Thoracic aorta (tissue), 2 donors: ENCODE measurements around the gene PARD3B. TPM values are rescaled to one million over a fixed set of nuclear protein-coding genes. Genes with fewer than 3 reads are reported as not detected.

ENCODE experiments used
- ATAC-seq: fragments of 150-250 bp; one replicate; pipeline ENCODE4 v1.8.0; 2017; ENCODE audit warnings: low read depth; ENCODE audit not compliant: insufficient number of reproducible peaks, low FRiP score
- DNase-seq: peaks from one replicate; pipeline ENCODE4 v3.0.0-alpha.2; 2020; ENCODE audit warnings: low spot score
- H3K27ac ChIP-seq, 2 donors: fragments of 200-600 bp; sonication (generic); 1 replicate in 1 of 2; 2 replicates in 1 of 2; pipeline ENCODE4 v1.5.1; 2016; ENCODE audit warnings: mild to moderate bottlenecking in 2 of 2, moderate library complexity in 2 of 2
- H3K27me3 ChIP-seq: fragments of 200-600 bp; sonication (generic); replicated peaks from 2 replicates; pipeline ENCODE4 v1.6.0; 2016; ENCODE audit warnings: mild to moderate bottlenecking; ENCODE audit not compliant: insufficient read depth
- H3K36me3 ChIP-seq: fragments of 200-600 bp; sonication (generic); one replicate; pipeline ENCODE4 v1.5.1; 2016
- H3K4me1 ChIP-seq, 2 donors: fragments of 200-600 bp; sonication (generic); 1 replicate in 1 of 2; 2 replicates in 1 of 2; pipeline versions ENCODE4 v1.5.1 to v1.6.0; 2016; ENCODE audit warnings: low read depth in 2 of 2, mild to moderate bottlenecking in 1 of 2; ENCODE audit not compliant: control insufficient read depth in 1 of 2
- H3K4me3 ChIP-seq: fragments of 200-600 bp; sonication (generic); 2 replicates; pipeline ENCODE4 v1.5.1; 2016; ENCODE audit warnings: mild to moderate bottlenecking
- H3K9me3 ChIP-seq: fragments of 200-600 bp; sonication (generic); 2 replicates; pipeline ENCODE4 v1.5.1; 2016
- total RNA-seq, 2 donors: library from RNA; depleted of rRNA; stranded (reverse); fragments of >200 nt; gene quantifications; one replicate each; pipeline versions ENCODE4 v1.1.0 to v1.2.3, GENCODE V29; 2016
- TF ChIP-seq, protein P1 (sequence below): fragments of 200-600 bp; sonication (generic); IDR thresholded peaks from one replicate; pipeline ENCODE4 v1.5.1; 2019; ENCODE audit warnings: antibody characterized with exemption

PARD3B gene
- total RNA-seq, 2 donors from 2014 or later: 25.7 to 34.5 TPM

DNA sequence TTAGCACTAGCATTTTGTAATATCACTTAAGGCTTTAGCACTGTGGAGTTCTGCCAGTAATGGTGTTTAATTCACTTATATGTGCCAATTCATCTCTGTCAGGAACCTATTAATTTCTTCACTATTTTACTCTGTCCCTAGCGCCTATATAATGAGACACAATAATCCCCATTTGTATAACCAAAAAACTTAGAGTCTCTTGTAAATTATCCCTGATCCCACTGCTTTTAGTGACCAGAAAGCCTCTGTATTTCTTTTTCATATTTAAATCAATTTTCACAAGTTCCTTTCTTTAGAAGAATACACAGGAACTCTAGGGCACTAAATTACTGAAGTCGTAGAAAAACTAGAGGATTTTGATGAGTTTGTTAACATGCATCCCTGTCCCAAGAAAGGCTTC is 894.3 kb downstream of the PARD3B start:
- Histone ChIP-seq H3K9me3 (no peaks in the 10 kb centered on the region), H3K4me1 (no peaks in the 10 kb centered on the region), H3K27me3 (no peaks in the 10 kb centered on the region), H3K27ac (no peak overlapping the region), H3K4me3 (no peak overlapping the region), H3K36me3 (no peaks in the 10 kb centered on the region)
- DNase-seq: no peak
- no peak for ATAC-seq
- TF ChIP-seq, protein P1, sequence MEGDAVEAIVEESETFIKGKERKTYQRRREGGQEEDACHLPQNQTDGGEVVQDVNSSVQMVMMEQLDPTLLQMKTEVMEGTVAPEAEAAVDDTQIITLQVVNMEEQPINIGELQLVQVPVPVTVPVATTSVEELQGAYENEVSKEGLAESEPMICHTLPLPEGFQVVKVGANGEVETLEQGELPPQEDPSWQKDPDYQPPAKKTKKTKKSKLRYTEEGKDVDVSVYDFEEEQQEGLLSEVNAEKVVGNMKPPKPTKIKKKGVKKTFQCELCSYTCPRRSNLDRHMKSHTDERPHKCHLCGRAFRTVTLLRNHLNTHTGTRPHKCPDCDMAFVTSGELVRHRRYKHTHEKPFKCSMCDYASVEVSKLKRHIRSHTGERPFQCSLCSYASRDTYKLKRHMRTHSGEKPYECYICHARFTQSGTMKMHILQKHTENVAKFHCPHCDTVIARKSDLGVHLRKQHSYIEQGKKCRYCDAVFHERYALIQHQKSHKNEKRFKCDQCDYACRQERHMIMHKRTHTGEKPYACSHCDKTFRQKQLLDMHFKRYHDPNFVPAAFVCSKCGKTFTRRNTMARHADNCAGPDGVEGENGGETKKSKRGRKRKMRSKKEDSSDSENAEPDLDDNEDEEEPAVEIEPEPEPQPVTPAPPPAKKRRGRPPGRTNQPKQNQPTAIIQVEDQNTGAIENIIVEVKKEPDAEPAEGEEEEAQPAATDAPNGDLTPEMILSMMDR: no peak

DNA sequence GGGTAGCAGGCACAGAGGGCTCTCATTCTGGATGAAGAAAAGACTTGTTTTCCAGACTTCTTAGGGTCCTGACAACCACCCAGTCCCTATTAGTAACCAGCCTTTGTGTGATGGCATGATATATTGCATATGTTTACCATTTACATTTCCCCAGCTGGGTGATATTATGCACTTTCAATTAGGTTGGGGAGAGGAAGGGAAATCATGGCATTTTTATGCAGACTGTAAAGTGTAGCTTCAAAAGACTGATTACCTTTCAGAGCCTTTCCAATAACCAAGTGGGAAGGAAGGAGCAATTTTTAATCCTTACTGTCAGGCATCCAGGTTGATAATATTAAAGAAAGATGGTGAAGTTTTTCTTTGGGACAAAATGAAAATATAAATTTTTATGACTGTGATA is 896.2 kb downstream of the PARD3B start:
- no peak overlapping the region for H3K4me3 ChIP-seq
- no peak overlapping the region for H3K27ac ChIP-seq
- DNase-seq (no peak), ATAC-seq (no peak)
- TF ChIP-seq, protein P1: no peak
- no peaks in the 10 kb centered on the region for H3K4me1 ChIP-seq
- H3K27me3 ChIP-seq: no peaks in the 10 kb centered on the region
- no peaks in the 10 kb centered on the region for H3K36me3 ChIP-seq
- no peaks in the 10 kb centered on the region for H3K9me3 ChIP-seq

DNA sequence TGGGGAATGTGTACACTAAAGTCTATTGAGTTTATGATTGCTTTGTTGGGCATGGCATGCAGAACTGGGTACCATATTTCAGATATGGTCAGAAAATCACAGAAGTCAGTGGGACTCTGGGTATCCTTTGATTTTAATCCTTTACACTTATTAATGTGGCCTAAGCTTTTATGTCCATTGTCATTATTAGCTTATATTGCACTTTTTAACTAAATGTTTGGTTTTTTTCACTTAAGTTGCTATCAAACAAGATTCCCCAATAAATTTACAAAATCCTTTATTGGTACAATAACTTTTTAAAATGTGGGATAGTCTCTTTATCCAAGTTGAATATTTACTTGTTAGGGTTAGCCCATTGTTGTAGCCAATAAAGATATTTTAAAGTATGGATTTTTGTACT is 902.9 kb downstream of the PARD3B start:
- DNase-seq: no peak
- Histone ChIP-seq H3K36me3 (no peaks in the 10 kb centered on the region), H3K27me3 (no peaks in the 10 kb centered on the region), H3K4me3 (no peak overlapping the region), H3K4me1 (no peaks in the 10 kb centered on the region), H3K9me3 (no peaks in the 10 kb centered on the region), H3K27ac (no peak overlapping the region)
- TF ChIP-seq, protein P1: no peak
- no peak for ATAC-seq

GRCh38 chr2:205451901-205452512 is 906.7 kb downstream of the PARD3B start:
- TF ChIP-seq, protein P1: no peak
- no peaks in the 10 kb centered on the region for H3K9me3 ChIP-seq
- no peak overlapping the region for H3K4me3 ChIP-seq
- H3K36me3 ChIP-seq: no peaks in the 10 kb centered on the region
- no peaks in the 10 kb centered on the region for H3K4me1 ChIP-seq
- H3K27ac ChIP-seq: no peak overlapping the region
- no peaks in the 10 kb centered on the region for H3K27me3 ChIP-seq
- DNase-seq (no peak), ATAC-seq (no peak)

DNA sequence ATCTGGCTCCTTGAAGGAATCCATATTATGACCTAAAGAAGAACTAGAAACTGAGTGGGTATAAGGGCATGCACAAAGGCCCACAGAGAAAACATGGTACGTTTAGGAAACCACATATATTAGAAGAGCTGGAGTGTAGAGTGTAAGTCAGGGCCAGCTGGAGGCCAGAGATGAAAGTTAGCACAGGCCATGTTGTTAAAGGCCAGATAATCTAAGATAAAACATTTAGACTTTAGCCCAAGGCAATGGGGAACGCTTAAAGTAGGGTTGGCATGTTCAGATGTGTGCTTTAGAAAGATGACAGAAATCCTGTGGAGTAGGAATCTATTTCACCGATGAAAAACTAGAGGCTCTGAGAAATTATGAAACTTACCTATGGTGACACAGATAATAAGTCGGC is 907.9 kb downstream of the PARD3B start:
- Histone ChIP-seq H3K27me3 (no peaks in the 10 kb centered on the region), H3K27ac (no peak overlapping the region), H3K9me3 (no peaks in the 10 kb centered on the region), H3K36me3 (no peaks in the 10 kb centered on the region), H3K4me3 (no peak overlapping the region), H3K4me1 (no peaks in the 10 kb centered on the region)
- no peak for ATAC-seq
- DNase-seq: no peak
- TF ChIP-seq, protein P1: no peak
